Tibial nerve (tissue), 4 donors: ENCODE measurements around the gene SORBS1. TPM values are rescaled to one million over a fixed set of nuclear protein-coding genes. Genes with fewer than 3 reads are reported as not detected.

Experiments used
- DNase-seq, 2 donors: peaks; one replicate each; pipeline ENCODE4 v3.0.0-alpha.2; 2019; ENCODE audit warnings: low spot score in 2 of 2
- H3K27ac ChIP-seq, 4 donors: fragments of 200-600 bp; sonication (generic) in 3 of 4; one replicate each; pipeline ENCODE4 v1.5.1; 2017 to 2019; ENCODE audit warnings: mild to moderate bottlenecking in 1 of 4
- H3K27me3 ChIP-seq, 2 donors: fragments of 200-600 bp; sonication (generic) in 1 of 2; one replicate each; pipeline versions ENCODE4 v1.5.1 to v1.6.0; 2017 to 2019
- H3K36me3 ChIP-seq, 3 donors: fragments of 200-600 bp; sonication (generic); one replicate each; pipeline ENCODE4 v1.5.1; 2018 to 2019
- H3K4me1 ChIP-seq, 4 donors: fragments of 200-600 bp; sonication (generic) in 3 of 4; one replicate each; pipeline ENCODE4 v1.5.1; 2017 to 2019
- H3K4me3 ChIP-seq, 4 donors: fragments of 200-600 bp; sonication (generic) in 3 of 4; one replicate each; pipeline ENCODE4 v1.5.1; 2017 to 2019; ENCODE audit warnings: mild to moderate bottlenecking in 1 of 4, moderate library complexity in 1 of 4
- H3K9me3 ChIP-seq, 4 donors: fragments of 200-600 bp; sonication (generic) in 3 of 4; one replicate each; pipeline ENCODE4 v1.5.1; 2017 to 2019
- CTCF ChIP-seq, 5 experiments: fragments of 200-600 bp in 3 of 5; fragments of 450-650 bp in 2 of 5; sonication (generic) in 3 of 5; IDR thresholded peaks; one replicate each; pipeline ENCODE4 v1.5.1; 2016 to 2019; ENCODE audit warnings: antibody characterized with exemption in 5 of 5, mild to moderate bottlenecking in 3 of 5, moderate library complexity in 2 of 5
- EP300 ChIP-seq, 2 donors: sonication (generic); formaldehyde crosslinking; IDR thresholded peaks; one replicate each; pipeline ENCODE4 v1.6.1; 2017; ENCODE audit warnings: antibody characterized with exemption in 2 of 2, mild to moderate bottlenecking in 1 of 2
- POLR2A ChIP-seq, 2 donors: fragments of 450-650 bp; IDR thresholded peaks; one replicate each; pipeline ENCODE4 v1.6.1; 2017; ENCODE audit warnings: antibody characterized with exemption in 2 of 2, mild to moderate bottlenecking in 2 of 2, moderate library complexity in 2 of 2
- WGBS, 2 donors: methylation state at CpG; one replicate each; pipeline ENCODE4 v1.1.5; 2018; 5-methylcytosine and 5-hydroxymethylcytosine counted together
- total RNA-seq, 4 donors: library from RNA; depleted of rRNA; stranded (reverse); fragments of >200 nt; gene quantifications; one replicate each; pipeline ENCODE4 v1.1.0, GENCODE V29; 2016

SORBS1 gene
- total RNA-seq, 4 donors from 2014 or later = 427 to 623 (median 567) TPM

- Histone ChIP-seq H3K36me3 (peaks cover 0 to 78% (median 0%) of the 10 kb centered on the region in 3 donors), H3K4me1 (peaks cover 0 to 12% (median 0%) of the 10 kb centered on the region in 4 donors), H3K4me3 (no peak overlapping the region), H3K27me3 (no peaks in the 10 kb centered on the region), H3K27ac (no peak overlapping the region), H3K9me3 (no peaks in the 10 kb centered on the region)
- 86 to 87% methylated on average over 2 of the region's 2 CpGs for WGBS, 2 donors
- no peak for DNase-seq
- no peak for TF ChIP-seq CTCF (IDR thresholded peaks at IDR 0.05)
- TF ChIP-seq EP300 (IDR thresholded peaks at IDR 0.05) = no peak
- no peak for TF ChIP-seq POLR2A (IDR thresholded peaks at IDR 0.05)
These were observed 234.8 kb downstream of the SORBS1 start for GRCh38 chr10:95326396-95326795.

- H3K27ac ChIP-seq = no peak overlapping the region
- H3K4me3 ChIP-seq = no peak overlapping the region
- no peaks in the 10 kb centered on the region for H3K27me3 ChIP-seq
- no peak for DNase-seq
- H3K9me3 ChIP-seq = no peaks in the 10 kb centered on the region
- H3K4me1 ChIP-seq = peaks cover 0 to 12% (median 0%) of the 10 kb centered on the region in 4 donors
- H3K36me3 ChIP-seq = peaks cover 0 to 78% (median 0%) of the 10 kb centered on the region in 3 donors
- TF ChIP-seq POLR2A (IDR thresholded peaks at IDR 0.05) = no peak
- TF ChIP-seq EP300 (IDR thresholded peaks at IDR 0.05) = no peak
- no peak for TF ChIP-seq CTCF (IDR thresholded peaks at IDR 0.05)
- 90 to 92% methylated on average over 2 of the region's 2 CpGs for WGBS, 2 donors
These were observed 235.3 kb downstream of the SORBS1 start for GRCh38 chr10:95325863-95326262.

- Histone ChIP-seq H3K27me3 (no peaks in the 10 kb centered on the region), H3K4me1 (peaks cover 0 to 15% (median 0%) of the 10 kb centered on the region in 4 donors), H3K36me3 (peaks cover 0 to 80% (median 0%) of the 10 kb centered on the region in 3 donors), H3K4me3 (no peak overlapping the region), H3K9me3 (no peaks in the 10 kb centered on the region), H3K27ac (no peak overlapping the region)
- no peak for DNase-seq
- TF ChIP-seq CTCF (IDR thresholded peaks at IDR 0.05) = no peak
- TF ChIP-seq POLR2A (IDR thresholded peaks at IDR 0.05) = no peak
- no peak for TF ChIP-seq EP300 (IDR thresholded peaks at IDR 0.05)
- 68 to 75% methylated on average over 11 of the region's 11 CpGs for WGBS, 2 donors
These were observed 236.5 kb downstream of the SORBS1 start for GRCh38 chr10:95324436-95325268.

- peaks cover 0 to 91% (median 0%) of the 10 kb centered on the region in 3 donors for H3K36me3 ChIP-seq
- H3K4me3 ChIP-seq = no peak overlapping the region
- H3K9me3 ChIP-seq = no peaks in the 10 kb centered on the region
- no peak for DNase-seq
- TF ChIP-seq CTCF (IDR thresholded peaks at IDR 0.05) (no peak), POLR2A (IDR thresholded peaks at IDR 0.05) (no peak), EP300 (IDR thresholded peaks at IDR 0.05) (no peak)
- WGBS, 2 donors = 85 to 89% methylated on average over 10 of the region's 10 CpGs
- H3K4me1 ChIP-seq = peaks cover 0 to 7% (median 2%) of the 10 kb centered on the region in 4 donors
- H3K27me3 ChIP-seq = no peaks in the 10 kb centered on the region
- no peak overlapping the region for H3K27ac ChIP-seq
These were observed 239.4 kb downstream of the SORBS1 start for GRCh38 chr10:95321554-95322301.

- Histone ChIP-seq H3K36me3 (peaks cover 0 to 96% (median 2%) of the 10 kb centered on the region in 3 donors), H3K27me3 (no peaks in the 10 kb centered on the region), H3K4me3 (no peak overlapping the region), H3K4me1 (peaks cover 0 to 4% (median 2%) of the 10 kb centered on the region in 4 donors), H3K27ac (no peak overlapping the region), H3K9me3 (no peaks in the 10 kb centered on the region)
- TF ChIP-seq CTCF (IDR thresholded peaks at IDR 0.05) (no peak), POLR2A (IDR thresholded peaks at IDR 0.05) (no peak), EP300 (IDR thresholded peaks at IDR 0.05) (no peak)
- DNase-seq = no peak
These were observed 241.9 kb downstream of the SORBS1 start for GRCh38 chr10:95319239-95319638.
